Brain pericyte (primary cell): ENCODE measurements around the gene SPEM1.

Experiments used
- DNase-seq: peaks from one replicate; pipeline ENCODE4 v3.0.0-alpha.2; 2012; ENCODE audit warnings: low read depth, low spot score

Gene SPEM1

GRCh38 chr17:7440113-7440833 is 20.1 kb downstream of the SPEM1 start:
- no peak for DNase-seq

DNA sequence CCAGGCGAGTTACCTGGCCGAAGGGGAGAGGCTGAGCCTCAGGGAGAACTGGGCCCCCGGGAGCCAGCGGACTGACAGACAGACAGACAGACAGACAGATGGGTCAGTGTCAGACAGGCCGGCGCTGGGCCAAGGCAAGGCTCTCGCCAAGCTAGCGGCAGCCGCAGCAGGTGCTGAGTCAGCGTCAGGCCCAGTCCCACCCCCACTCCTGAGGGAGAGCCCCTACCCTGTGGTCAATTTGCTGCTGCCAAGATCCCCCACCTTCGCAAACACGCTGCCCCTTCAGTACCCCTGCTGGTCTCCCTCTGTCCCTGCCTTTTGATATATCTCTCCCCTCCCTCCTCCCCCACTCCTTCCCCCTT is 20.7 kb downstream of the SPEM1 start:
- no peak for DNase-seq

DNA sequence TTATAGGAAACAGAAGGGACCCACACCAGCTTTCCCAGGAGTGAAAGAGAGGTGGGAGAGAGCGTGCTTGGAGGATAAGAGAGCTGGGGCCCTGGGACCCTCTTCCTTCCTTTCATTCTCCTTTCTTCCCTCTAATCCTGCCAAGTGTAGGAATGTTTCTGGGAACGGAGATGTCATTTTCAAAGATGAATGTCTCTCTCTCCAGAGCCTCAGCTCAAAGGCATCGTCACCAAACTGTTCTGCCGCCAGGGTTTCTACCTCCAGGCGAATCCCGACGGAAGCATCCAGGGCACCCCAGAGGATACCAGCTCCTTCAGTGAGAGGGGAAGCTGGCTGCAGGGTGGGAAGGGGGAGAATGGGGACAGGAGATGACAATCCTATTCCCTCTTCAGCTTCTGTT is 21.1 kb downstream of the SPEM1 start:
- no peak for DNase-seq

DNA sequence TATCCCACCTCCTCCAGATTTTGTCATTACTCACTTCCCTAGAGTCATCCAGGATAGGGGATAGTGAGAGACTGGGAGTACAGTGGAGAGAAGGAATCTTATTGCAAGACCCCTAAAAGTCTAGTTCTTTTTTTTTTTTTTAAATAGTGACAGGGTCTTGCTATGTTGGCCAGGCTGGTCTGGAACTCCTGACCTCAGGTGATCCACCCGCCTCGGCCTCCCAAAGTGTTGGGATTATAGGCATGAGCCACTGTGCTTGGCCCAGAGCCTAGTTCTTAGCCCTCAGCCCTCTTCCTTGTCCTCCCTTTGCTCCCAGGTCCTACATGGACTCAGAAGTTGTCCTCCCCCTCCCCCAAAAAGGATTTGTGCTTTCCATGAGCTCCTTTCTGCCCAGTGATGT is 22.0 kb downstream of the SPEM1 start:
- DNase-seq, result no peak

DNA sequence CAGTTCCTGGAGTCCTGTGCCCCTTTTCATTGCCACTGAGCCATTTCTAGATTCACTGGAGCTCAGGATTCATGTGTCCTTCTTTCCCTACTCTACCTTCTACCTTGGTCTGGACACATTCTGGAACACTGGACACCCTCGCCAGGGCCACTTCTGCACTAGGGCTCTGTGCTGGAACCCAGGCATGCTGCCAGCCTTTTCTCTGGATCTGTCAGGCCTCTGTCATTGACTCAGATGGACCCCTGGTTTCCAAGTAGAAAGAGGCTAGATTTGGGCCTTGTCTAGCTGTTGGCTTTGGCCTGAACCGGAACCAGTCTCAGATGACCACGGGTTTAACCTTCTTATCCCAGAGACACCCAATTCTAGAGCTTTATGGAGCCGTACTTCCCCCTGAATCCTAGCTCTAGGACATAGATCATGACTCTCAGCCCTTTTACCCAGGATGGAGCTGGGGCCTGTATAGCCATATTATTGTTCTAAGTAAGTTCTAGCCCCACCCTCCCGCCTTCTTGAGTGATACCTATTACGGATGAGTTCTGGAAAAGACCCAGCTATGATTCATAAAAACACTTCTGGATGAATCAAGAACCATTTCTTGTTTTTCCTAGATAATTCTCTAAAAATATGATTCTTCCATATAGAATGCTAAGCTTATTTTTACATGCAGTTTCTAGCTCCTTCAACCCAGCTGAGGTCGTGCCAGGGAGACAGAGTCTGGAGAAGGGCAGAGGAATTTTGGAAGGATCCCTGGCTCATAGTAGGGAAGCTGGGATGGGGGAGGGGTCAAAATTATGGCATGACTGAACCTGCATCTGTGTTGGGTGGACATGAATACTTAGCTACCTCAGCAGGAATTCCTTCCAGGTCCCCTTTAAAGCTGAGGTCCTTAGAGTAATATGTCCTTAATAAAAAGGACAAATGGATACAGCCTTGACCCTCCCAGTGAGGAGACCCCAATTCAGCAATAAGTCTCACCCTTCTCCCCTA is 23.7 kb downstream of the SPEM1 start:
- no peak for DNase-seq

- DNase-seq, result no peak
Measured at GRCh38 chr17:7444682-7445618, 24.8 kb downstream of the SPEM1 start, which contains the start of gene CHRNB1. Gene CHRNB1, plus strand, starts transcription at chr17:7445061. Its CDS starts 67 bp downstream, at chr17:7445128.

DNA sequence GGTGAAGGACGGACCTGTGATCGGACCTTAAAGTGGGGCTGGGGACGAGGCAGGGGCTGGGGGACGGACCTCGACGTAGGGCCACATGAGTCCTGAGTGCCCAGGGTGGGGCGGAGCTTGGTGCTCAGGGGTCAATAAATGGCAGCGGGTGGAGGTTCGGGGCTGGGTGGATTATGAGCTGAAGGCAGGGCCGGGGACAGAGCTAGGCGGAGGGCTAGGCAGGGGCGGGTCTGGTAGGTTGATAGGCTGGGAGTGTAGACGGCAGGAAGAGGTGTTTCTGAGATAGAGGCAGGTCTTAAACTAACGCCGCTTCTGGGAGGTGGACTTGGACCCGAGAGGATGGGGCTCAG is 25.5 kb downstream of the SPEM1 start:
- DNase-seq, result no peak

GRCh38 chr17:7448461-7448860 is 28.3 kb downstream of the SPEM1 start:
- DNase-seq, result no peak

- no peak for DNase-seq
Measured at GRCh38 chr17:7459961-7460545, 39.9 kb downstream of the SPEM1 start.

- DNase-seq, result no peak
Measured at GRCh38 chr17:7460850-7461660, 40.9 kb downstream of the SPEM1 start.

- DNase-seq, result no peak
Measured at GRCh38 chr17:7462474-7463371, 42.6 kb downstream of the SPEM1 start.

DNA sequence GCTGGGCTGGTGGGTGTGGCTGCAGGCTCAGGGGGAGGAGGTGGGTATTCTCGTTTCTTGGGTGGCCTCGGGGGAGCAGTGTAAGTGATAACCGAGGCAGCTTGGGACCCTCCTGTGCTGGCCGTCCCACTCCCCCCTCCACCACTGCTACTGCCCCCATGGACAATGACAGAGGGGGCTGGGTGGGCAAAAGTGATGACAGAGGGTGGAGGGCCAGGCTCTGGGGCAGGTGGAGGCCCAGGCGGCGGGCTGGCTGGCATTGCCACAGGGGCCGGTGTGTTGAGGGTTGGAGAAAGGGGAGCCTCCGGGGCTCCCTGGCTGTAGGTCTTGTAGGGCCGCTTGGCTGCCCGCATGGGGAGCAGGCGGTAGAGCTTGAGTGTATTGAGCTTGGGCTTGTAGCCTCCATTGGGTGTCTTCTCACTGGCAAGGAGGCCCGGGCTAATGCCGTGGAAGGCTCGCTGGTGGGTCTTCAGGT is 43.3 kb downstream of the SPEM1 start:
- DNase-seq, result no peak

- DNase-seq, result no peak
Measured at GRCh38 chr17:7464081-7464480, 44.0 kb downstream of the SPEM1 start.

- DNase-seq, result no peak
Measured at GRCh38 chr17:7465597-7466275, 45.6 kb downstream of the SPEM1 start.

- DNase-seq, result no peak
Measured at GRCh38 chr17:7466318-7466638, 46.2 kb downstream of the SPEM1 start.

GRCh38 chr17:7466639-7467341 is 46.7 kb downstream of the SPEM1 start:
- DNase-seq, result no peak

- DNase-seq, result no peak
Measured at GRCh38 chr17:7467498-7467897, 47.4 kb downstream of the SPEM1 start.

GRCh38 chr17:7468290-7468689 is 48.2 kb downstream of the SPEM1 start:
- no peak for DNase-seq
